PC-3 (cell line): ENCODE results near the gene TNFRSF17. TPM values are rescaled to one million over a fixed set of nuclear protein-coding genes. Genes with fewer than 3 reads are reported as not detected.

Source experiments
- ATAC-seq: fragments of 200-7000 bp; cut with Tn5 transposase; 2 replicates; pipeline ENCODE4 v1.9.1; 2020; ENCODE audit warnings: mild to moderate bottlenecking, moderate library complexity
- BruUV-seq: library from RNA; stranded (reverse); fragments of 400-500 nt; replicated peaks from 2 replicates; lab custom pipeline; 2021; lab: Mats Ljungman, UMichigan
- CTCF ChIA-PET: fragments of 300-600 bp; sonication (Branson Sonifier 250); formaldehyde crosslinking; loops from one replicate; lab custom pipeline; 2022; ENCODE audit warnings: antibody characterized with exemption; lab: Charles Lee
- POLR2A ChIA-PET: fragments of 300-600 bp; sonication (Branson Sonifier 250); formaldehyde crosslinking; loops from one replicate; lab custom pipeline; 2022; ENCODE audit warnings: antibody characterized with exemption; ENCODE audit not compliant: unreplicated experiment; lab: Charles Lee
- DNase-seq: peaks from one replicate; pipeline ENCODE4 v3.0.0-alpha.2; 2015
- H2AFZ ChIP-seq: fragments of 300-600 bp; sonication (generic); 2 replicates; pipeline ENCODE4 v1.6.0; 2016; ENCODE audit warnings: antibody characterized with exemption, low read length
- H3F3A ChIP-seq: fragments of 300-600 bp; sonication (generic); one replicate; pipeline ENCODE4 v1.6.0; 2017; ENCODE audit warnings: antibody characterized with exemption, low read length, control low read depth, mild to moderate bottlenecking; ENCODE audit not compliant: unreplicated experiment
- H3K27ac ChIP-seq: fragments of 300-600 bp; sonication (generic); 2 replicates; pipeline ENCODE4 v1.5.1; 2016; ENCODE audit warnings: mild to moderate bottlenecking, low read length
- H3K27me3 ChIP-seq: fragments of 300-600 bp; sonication (generic); 2 replicates; pipeline ENCODE4 v1.6.1; 2016; ENCODE audit warnings: low read length, mixed read lengths
- H3K36me3 ChIP-seq: fragments of 300-600 bp; sonication (generic); 2 replicates; pipeline ENCODE4 v1.6.1; 2016; ENCODE audit warnings: low read depth, mixed run types, low read length, mixed read lengths
- H3K4me1 ChIP-seq: fragments of 300-600 bp; sonication (generic); 2 replicates; pipeline ENCODE4 v1.5.1; 2016; ENCODE audit warnings: low read length; ENCODE audit not compliant: insufficient read depth
- H3K4me2 ChIP-seq: fragments of 300-600 bp; sonication (generic); 2 replicates; pipeline ENCODE4 v1.6.0; 2016; ENCODE audit warnings: low read length
- H3K4me3 ChIP-seq: fragments of 300-600 bp; sonication (generic); 2 replicates; pipeline ENCODE4 v1.5.1; 2016; ENCODE audit warnings: mild to moderate bottlenecking, low read length, mixed read lengths
- H3K79me2 ChIP-seq: fragments of 300-600 bp; sonication (generic); 2 replicates; pipeline ENCODE4 v1.6.1; 2017; ENCODE audit warnings: low read length, mixed read lengths
- H3K9ac ChIP-seq: fragments of 300-600 bp; sonication (generic); 2 replicates; pipeline ENCODE4 v1.6.0; 2016; ENCODE audit warnings: mild to moderate bottlenecking, low read length
- H3K9me2 ChIP-seq: fragments of 300-600 bp; sonication (generic); replicated peaks from 2 replicates; pipeline ENCODE4 v1.6.1; 2016; ENCODE audit warnings: mixed run types, low read length, mixed read lengths
- H3K9me3 ChIP-seq: fragments of 300-600 bp; sonication (generic); 2 replicates; pipeline ENCODE4 v1.6.1; 2016; ENCODE audit warnings: low read length, mixed read lengths
- H4K20me1 ChIP-seq: fragments of 300-600 bp; sonication (generic); 2 replicates; pipeline ENCODE4 v1.6.1; 2016; ENCODE audit warnings: low read length, mixed read lengths
- EZH2 ChIP-seq: fragments of 300-600 bp; sonication (generic); IDR thresholded peaks from one replicate; pipeline ENCODE4 v1.6.1; 2017; ENCODE audit warnings: antibody characterized with exemption, mild to moderate bottlenecking, low read length; ENCODE audit not compliant: unreplicated experiment
- EZH2phosphoT487 ChIP-seq: fragments of 300-600 bp; sonication (generic); IDR thresholded peaks from 2 replicates; pipeline ENCODE4 v1.6.1; 2018; ENCODE audit warnings: mild to moderate bottlenecking, antibody characterized with exemption, low read length, borderline replicate concordance
- intact Hi-C: fragments of 100-400 bp; cut with micrococcal nuclease; formaldehyde crosslinking; loops from 2 replicates; pipeline ENCODE4 v1.9.0; 2023
- total RNA-seq: library from RNA; depleted of rRNA; stranded (reverse); fragments of >200 nt; gene quantifications from 2 replicates; pipeline ENCODE4 v1.2.3, GENCODE V29; 2014
- TF ChIP-seq, protein P1 (sequence below): fragments of 300-600 bp; sonication (generic); conservative IDR thresholded peaks from 2 replicates; pipeline ENCODE4 v1.5.1; 2017; ENCODE audit warnings: antibody characterized with exemption, low read depth, mild to moderate bottlenecking, low read length

The TNFRSF17 gene
- total RNA-seq, 1 experiment from 2014 or later = not detected

DNA sequence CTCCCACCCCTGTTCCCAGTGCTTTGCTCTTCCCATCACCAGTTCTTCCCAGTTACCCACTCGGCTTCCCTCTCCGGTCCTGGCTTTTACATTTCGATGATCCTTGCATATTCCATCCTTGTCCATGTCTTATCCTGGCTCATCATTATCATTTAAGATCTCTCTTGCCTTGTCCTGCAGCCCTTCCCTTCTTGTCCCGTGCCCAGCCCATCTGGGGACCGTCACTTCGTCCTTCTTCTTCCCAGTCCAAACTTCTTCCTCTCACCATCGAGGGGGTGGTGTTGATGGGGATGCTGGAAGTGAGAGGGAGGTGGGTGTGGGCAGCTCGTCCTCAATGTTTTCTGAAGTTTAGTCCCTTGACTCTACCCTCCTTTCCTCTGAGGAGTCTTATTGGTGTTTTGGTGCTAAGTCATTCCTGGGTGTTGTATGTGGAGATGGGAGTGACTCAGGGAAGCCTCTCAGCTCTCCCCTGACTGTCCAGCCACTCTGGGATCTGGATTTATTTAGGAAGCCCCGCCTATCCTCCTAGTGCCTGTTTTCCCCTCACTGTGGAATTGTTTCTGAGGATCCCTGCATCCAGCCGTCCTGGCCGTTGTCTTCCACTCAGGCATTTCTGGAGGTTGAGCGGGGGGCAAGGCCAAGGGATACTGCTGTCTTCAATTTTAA, 12.5 kb downstream of the TNFRSF17 start:
- Histone ChIP-seq H3K4me1 (peaks cover 5% of the 10 kb centered on the region; the same call in 1 of the 2 replicates), H3K36me3 (no peaks in the 10 kb centered on the region), H3K4me3 (peak overlapping the region; percentile 96), H3K9ac (peak overlapping the region; percentile 86), H3K9me3 (no peaks in the 10 kb centered on the region), H3F3A (no peaks in the 10 kb centered on the region), H4K20me1 (no peaks in the 10 kb centered on the region), H3K27ac (peak overlapping the region; percentile 35; the same call in 1 of the 2 replicates), H2AFZ (peak overlapping the region; percentile 76), H3K4me2 (peak overlapping the region; percentile 99), H3K9me2 (no peaks in the 10 kb centered on the region), H3K27me3 (no peaks in the 10 kb centered on the region), H3K79me2 (peaks cover 27% of the 10 kb centered on the region)
- TF ChIP-seq, protein P1, sequence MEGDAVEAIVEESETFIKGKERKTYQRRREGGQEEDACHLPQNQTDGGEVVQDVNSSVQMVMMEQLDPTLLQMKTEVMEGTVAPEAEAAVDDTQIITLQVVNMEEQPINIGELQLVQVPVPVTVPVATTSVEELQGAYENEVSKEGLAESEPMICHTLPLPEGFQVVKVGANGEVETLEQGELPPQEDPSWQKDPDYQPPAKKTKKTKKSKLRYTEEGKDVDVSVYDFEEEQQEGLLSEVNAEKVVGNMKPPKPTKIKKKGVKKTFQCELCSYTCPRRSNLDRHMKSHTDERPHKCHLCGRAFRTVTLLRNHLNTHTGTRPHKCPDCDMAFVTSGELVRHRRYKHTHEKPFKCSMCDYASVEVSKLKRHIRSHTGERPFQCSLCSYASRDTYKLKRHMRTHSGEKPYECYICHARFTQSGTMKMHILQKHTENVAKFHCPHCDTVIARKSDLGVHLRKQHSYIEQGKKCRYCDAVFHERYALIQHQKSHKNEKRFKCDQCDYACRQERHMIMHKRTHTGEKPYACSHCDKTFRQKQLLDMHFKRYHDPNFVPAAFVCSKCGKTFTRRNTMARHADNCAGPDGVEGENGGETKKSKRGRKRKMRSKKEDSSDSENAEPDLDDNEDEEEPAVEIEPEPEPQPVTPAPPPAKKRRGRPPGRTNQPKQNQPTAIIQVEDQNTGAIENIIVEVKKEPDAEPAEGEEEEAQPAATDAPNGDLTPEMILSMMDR = no peak
- TF ChIP-seq EZH2 (no peak), EZH2phosphoT487 (no peak)
- ChIA-PET POLR2A (no interaction called here), CTCF (interaction anchor here (0.8 to 1.2 kb wide), 2 partner anchors 61 to 90 kb away, joined by 3 to 6 read pairs; no protein-coding TSS in a partner anchor)
- peak; percentile 72 for ATAC-seq
- TSS peak; percentile 37 for BruUV-seq
- DNase-seq = peak; percentile 71
- intact Hi-C loops = loop anchor here (2.0 kb wide), 1 partner anchor 47 kb away; no protein-coding TSS in a partner anchor

DNA sequence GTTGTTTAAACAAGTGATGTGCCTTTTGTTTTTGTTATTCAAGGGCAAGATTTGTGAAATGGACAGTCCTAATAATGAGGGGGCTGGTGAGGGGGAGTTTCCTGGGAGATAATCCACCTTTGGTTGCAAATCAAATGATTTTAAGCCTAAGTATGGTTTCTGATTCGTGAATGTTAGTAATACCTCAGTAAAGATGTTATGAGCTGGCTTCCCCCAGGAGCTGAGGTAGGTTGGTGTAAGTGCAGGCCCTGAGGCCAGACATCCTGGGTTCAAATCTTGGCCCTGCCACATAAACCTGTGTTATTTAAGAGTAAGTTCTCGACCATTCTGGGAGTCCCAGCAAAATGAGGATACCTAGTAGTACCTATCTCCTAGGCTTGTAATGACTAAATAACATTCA, 13.1 kb downstream of the TNFRSF17 start:
- Histone ChIP-seq H3K4me1 (peaks cover 5% of the 10 kb centered on the region; the same call in 1 of the 2 replicates), H3K4me2 (peak overlapping the region; percentile 99), H3K9me2 (no peaks in the 10 kb centered on the region), H3K79me2 (peaks cover 27% of the 10 kb centered on the region), H2AFZ (no peak overlapping the region), H3K9ac (no peak overlapping the region), H3K36me3 (no peaks in the 10 kb centered on the region), H4K20me1 (no peaks in the 10 kb centered on the region), H3F3A (no peaks in the 10 kb centered on the region), H3K27ac (no peak overlapping the region), H3K9me3 (no peaks in the 10 kb centered on the region), H3K4me3 (peak overlapping the region; percentile 96), H3K27me3 (no peaks in the 10 kb centered on the region)
- TF ChIP-seq, protein P1 = no peak
- TF ChIP-seq EZH2phosphoT487 = no peak
- TF ChIP-seq EZH2 = no peak
- ChIA-PET POLR2A (no interaction called here), CTCF (no interaction called here)
- no peak for ATAC-seq
- intact Hi-C loops = no loop called here
- BruUV-seq = no TSS peak
- DNase-seq = no peak
